ENCODE results near the gene UFC1.
A peak's percentile ranks its signal among the peaks of the same experiment; 100 is the strongest.
"Not testable (repeated sequence)": the region's sequence is repeated elsewhere in the genome, so short reads cannot be mapped to it uniquely, and the experiment has no call there.

Gene UFC1

GRCh38 chr1:161153682-161154337 is at the start of gene UFC1:
TSS of gene UFC1 (plus strand) at chr1:161153978. CDS start at chr1:161153998, 20 bp downstream.
- peak; percentile 65 for DNase-seq

- DNase-seq, result no peak
Measured at GRCh38 chr1:161106431-161106830, 47.3 kb upstream of the UFC1 start.

DNA sequence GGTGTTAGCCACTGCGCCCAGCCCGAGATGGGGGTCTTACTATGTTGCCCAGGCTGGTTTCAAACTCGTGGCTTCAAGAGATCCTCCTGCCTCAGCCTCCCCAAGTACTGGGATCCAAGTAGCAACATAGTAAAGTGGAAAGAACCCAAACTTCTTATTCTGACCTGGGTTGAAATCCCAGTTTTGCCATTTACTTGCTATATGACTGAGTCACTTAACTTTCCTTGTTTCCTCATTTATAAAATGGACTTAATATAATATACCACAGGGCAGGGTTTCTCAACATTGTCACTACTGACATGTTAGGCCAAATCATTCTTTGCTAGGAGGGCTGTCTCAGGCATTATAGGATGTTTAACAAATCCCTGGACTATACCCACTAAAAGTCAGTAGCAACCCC is 42.7 kb upstream of the UFC1 start:
- DNase-seq, result no peak

DNA sequence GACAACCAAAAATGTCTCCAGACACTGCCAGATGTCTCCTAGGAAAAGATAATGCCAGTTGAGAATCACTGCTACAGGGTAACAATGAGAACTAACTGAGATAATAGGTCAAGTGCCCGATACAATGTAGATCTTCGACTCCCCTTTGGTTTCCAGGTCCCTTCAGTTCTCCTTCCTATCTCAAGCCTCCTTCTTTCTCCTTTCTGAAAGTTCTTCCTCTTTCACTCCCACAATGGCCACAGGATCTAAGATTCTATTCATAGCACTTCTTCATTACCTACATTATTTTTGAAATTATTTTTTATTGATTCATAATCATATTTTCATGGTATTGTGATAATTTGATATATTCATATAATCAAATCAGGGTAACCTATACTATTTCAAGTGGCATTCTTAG is 42.3 kb upstream of the UFC1 start:
- no peak for DNase-seq

- DNase-seq, result no peak
Measured at GRCh38 chr1:161113915-161114314, 39.9 kb upstream of the UFC1 start.

DNA sequence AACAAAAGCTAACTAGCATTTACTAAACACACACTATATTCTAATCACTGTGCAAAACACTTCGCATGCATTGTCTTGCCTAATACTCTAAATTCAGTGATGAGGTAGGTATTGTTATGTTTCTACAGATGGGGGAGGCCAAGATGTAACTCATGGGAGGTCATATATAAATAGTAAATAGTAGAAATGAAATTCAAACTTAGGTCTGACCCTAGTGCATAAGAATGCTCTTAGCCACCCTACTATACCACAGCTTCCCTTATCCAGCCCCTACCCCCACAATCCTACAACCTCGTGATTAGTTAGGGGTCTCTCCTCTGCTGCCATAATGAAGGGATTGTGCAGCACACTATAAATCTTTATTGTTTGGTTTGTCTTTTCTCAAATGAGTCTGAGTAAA is 39.2 kb upstream of the UFC1 start:
- no peak for DNase-seq

DNA sequence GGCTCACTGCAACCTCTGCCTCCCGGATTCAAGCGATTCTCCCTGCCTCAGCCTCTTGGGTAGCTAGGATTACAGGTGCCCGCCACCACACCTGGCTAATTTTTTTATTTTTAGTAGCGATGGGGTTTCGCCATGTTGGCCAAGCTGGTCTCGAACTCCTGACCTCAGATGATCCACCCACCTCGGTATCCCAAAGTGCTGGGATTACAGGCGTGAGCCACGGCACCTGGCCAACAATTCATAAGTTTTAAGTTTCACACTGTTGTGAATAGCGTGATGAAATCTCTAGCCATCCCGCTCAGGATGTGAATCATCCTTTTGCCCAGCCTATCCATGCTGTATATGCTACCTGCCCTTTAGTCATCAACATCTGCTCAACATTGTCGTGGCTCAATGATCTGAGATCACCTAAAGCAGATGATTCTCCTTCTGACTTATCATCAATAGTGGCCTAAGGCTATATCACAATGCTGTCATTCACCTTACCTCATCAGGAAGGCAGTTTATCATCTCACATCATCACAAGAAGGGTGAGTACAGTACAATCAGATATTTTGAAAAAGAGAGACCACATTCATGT is 38.6 kb upstream of the UFC1 start:
- DNase-seq, result no peak

DNA sequence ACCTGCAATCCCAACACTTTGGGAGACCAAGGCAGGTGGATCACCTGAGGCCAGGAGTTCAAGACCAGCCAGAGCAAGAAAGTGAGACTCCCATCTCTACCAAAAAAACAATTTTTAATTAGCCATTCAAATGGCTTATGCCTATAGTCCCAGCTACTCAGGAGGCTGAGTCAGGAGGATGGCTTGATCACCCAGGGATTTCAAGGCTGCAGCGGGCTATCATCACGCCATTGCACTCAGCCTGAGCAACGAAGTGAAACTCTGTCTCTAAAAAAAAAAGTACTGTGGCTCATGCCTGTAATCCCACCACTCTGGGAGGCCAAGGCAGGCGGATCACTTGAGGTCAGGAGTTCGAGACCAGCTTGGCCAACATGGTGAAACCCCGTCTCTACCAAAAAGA is 37.8 kb upstream of the UFC1 start:
- not testable (repeated sequence) for DNase-seq

GRCh38 chr1:161117759-161118581 is 35.8 kb upstream of the UFC1 start, which contains the start of the genes NIT1 and PFDN2:
TSS of gene NIT1 (plus strand) at chr1:161118105. CDS start at chr1:161118177, 72 bp downstream.
TSS of gene PFDN2 (minus strand) at chr1:161118037. CDS start at chr1:161118026, 11 bp downstream.
- peak; percentile 85 for DNase-seq

- DNase-seq, result peak; percentile 57
Measured at GRCh38 chr1:161119092-161119903, 34.5 kb upstream of the UFC1 start.

- DNase-seq, result no peak
Measured at GRCh38 chr1:161121042-161121650, 32.6 kb upstream of the UFC1 start.

- no peak for DNase-seq
Measured at GRCh38 chr1:161121834-161122233, 31.9 kb upstream of the UFC1 start.

GRCh38 chr1:161122967-161123366 is 30.8 kb upstream of the UFC1 start:
- no peak for DNase-seq

DNA sequence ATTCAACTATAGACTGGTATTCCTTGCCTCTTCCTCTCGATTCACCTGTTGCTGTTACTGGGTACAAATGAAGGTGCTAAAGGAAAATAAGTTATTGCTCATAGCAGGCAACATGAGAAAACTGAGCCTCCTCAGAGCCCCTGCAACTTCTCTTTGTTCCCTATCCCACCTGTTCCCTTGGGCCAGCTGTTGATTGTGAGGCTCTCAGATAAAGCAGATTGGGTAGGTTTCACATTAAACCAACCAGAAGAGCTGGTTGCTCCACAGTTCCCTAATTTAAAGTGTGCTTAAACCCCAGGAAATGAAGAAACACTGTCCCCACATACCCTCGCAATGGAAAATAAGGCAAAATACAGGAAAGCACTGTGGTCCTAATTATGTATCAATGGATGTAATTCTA is 26.1 kb upstream of the UFC1 start:
- no peak for DNase-seq

GRCh38 chr1:161128591-161129420 is 25.0 kb upstream of the UFC1 start:
- no peak for DNase-seq

- DNase-seq, result no peak
Measured at GRCh38 chr1:161130266-161130665, 23.5 kb upstream of the UFC1 start.

GRCh38 chr1:161131523-161132409 is 22.0 kb upstream of the UFC1 start:
- DNase-seq, result no peak

GRCh38 chr1:161132410-161133219 is 21.2 kb upstream of the UFC1 start, which contains the start of gene DEDD:
TSS of gene DEDD (minus strand) at chr1:161132667. CDS start at chr1:161124462, 8,205 bp downstream.
- DNase-seq, result peak; percentile 86

DNA sequence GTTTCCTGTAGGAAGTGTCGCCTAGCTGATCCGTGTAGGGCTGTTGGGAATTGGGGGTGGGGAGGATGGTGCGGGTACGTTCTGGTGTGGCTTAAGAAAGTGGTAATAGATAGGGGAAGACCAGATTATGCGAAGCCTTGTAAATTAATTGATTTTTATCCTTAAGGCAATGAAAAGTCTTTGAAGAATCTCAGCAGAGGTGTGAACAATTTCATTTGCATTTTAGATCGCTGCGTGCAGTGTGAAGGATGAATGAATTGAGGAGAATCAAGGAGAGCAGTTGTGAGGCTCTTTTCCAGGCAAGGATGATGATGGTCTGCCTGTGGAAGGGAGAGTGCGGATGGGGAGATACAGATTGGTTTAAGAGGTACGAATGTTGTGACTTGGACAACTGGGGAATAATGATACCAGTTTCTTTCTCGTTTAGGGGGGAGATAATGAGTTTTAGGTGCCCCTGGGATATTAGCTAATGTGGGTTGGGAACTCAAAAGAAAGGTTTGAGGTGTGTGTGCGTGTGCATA is 20.5 kb upstream of the UFC1 start:
- DNase-seq, result no peak

All from stimulated activated CD4-positive, alpha-beta T cell treated with anti-CD3 and anti-CD28 coated beads, Interleukin-12 subunit alpha, Interleukin-12 subunit beta, amount 100 ng/mL, for 4 hours (primary cell).